SK-N-SH (cell line): ENCODE data around the gene DGAT2. TPM values are rescaled to one million over a fixed set of nuclear protein-coding genes. Genes with fewer than 3 reads are reported as not detected.

ENCODE experiments used
- CTCF ChIP-seq: fragments of 200-600 bp; sonication (generic); IDR thresholded peaks from 2 replicates; pipeline ENCODE4 v1.6.1; 2017; ENCODE audit warnings: antibody characterized with exemption, mild to moderate bottlenecking, moderate library complexity
- EP300 ChIP-seq, 2 experiments: IDR thresholded peaks; 2 replicates each; pipeline versions ENCODE4 v1.4.0 to v1.6.1; 2012; ENCODE audit warnings: borderline replicate concordance in 1 of 2, low read depth in 1 of 2, low read length in 1 of 2
- EZH2phosphoT487 ChIP-seq: fragments of 200-600 bp; sonication (generic); IDR thresholded peaks from 2 replicates; pipeline ENCODE4 v1.6.1; 2017; ENCODE audit warnings: low read depth, mixed run types, mild to moderate bottlenecking, antibody characterized with exemption, moderate library complexity, borderline replicate concordance
- NRF1 ChIP-seq: IDR thresholded peaks from 2 replicates; pipeline ENCODE4 v1.6.1; 2012; ENCODE audit warnings: low read depth, mild to moderate bottlenecking, low read length
- POLR2AphosphoS5 ChIP-seq: IDR thresholded peaks from 2 replicates; pipeline ENCODE4 v1.6.1; 2012; ENCODE audit warnings: low read depth, low read length
- RAD21 ChIP-seq: IDR thresholded peaks from 2 replicates; pipeline ENCODE4 v1.6.1; 2012; ENCODE audit warnings: mild to moderate bottlenecking, low read length
- RCOR1 ChIP-seq: fragments of 150-350 bp; IDR thresholded peaks from 2 replicates; pipeline ENCODE4 v1.6.1; 2017; ENCODE audit warnings: antibody characterized with exemption, low read length
- RXRA ChIP-seq: IDR thresholded peaks from 2 replicates; pipeline ENCODE4 v1.4.0; 2012; ENCODE audit warnings: low read depth, mild to moderate bottlenecking, borderline replicate concordance
- TCF12 ChIP-seq: IDR thresholded peaks from 2 replicates; pipeline ENCODE4 v1.4.0; 2012
- YY1 ChIP-seq: IDR thresholded peaks from 2 replicates; pipeline ENCODE4 v1.4.0; 2012; ENCODE audit warnings: low read depth, mild to moderate bottlenecking
- polyA plus RNA-seq, 3 experiments: library from polyadenylated mRNA; depleted of rRNA; stranded (reverse); fragments of >200 nt; gene quantifications; 2 replicates each; pipeline ENCODE4 v1.2.3, GENCODE V29; 2012
- TF ChIP-seq, protein P1 (sequence below): IDR thresholded peaks from 2 replicates; pipeline ENCODE4; 2012
- TF ChIP-seq, protein P2 (sequence below): fragments of 150-350 bp; IDR thresholded peaks from 2 replicates; pipeline ENCODE4 v1.6.1; 2017; ENCODE audit warnings: antibody characterized with exemption, low read length, low read depth, borderline replicate concordance
- TF ChIP-seq, protein P3 (sequence below): fragments of 150-350 bp; IDR thresholded peaks from 2 replicates; pipeline ENCODE4 v1.6.1; 2016; ENCODE audit warnings: mild to moderate bottlenecking, low read depth, low read length
- TF ChIP-seq, protein P4 (sequence below): IDR thresholded peaks from 2 replicates; pipeline ENCODE4 v1.6.1; 2012; ENCODE audit warnings: mild to moderate bottlenecking, low read depth, low read length, moderate library complexity

The DGAT2 gene
- polyA plus RNA-seq, 1 of the 3 experiments (the other 2 are of a cell fraction): 1.4 TPM

- TF ChIP-seq, protein P1, sequence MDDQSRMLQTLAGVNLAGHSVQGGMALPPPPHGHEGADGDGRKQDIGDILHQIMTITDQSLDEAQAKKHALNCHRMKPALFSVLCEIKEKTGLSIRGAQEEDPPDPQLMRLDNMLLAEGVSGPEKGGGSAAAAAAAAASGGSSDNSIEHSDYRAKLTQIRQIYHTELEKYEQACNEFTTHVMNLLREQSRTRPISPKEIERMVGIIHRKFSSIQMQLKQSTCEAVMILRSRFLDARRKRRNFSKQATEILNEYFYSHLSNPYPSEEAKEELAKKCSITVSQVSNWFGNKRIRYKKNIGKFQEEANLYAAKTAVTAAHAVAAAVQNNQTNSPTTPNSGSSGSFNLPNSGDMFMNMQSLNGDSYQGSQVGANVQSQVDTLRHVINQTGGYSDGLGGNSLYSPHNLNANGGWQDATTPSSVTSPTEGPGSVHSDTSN: peak; percentile 99
- TF ChIP-seq, protein P2, sequence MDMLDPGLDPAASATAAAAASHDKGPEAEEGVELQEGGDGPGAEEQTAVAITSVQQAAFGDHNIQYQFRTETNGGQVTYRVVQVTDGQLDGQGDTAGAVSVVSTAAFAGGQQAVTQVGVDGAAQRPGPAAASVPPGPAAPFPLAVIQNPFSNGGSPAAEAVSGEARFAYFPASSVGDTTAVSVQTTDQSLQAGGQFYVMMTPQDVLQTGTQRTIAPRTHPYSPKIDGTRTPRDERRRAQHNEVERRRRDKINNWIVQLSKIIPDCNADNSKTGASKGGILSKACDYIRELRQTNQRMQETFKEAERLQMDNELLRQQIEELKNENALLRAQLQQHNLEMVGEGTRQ: peak; percentile 99
- TF ChIP-seq RCOR1: 0 out of 2 replicates have a peak, but pooled peaks have one; percentile 63
- TF ChIP-seq RAD21: no peak
- TF ChIP-seq, protein P3, sequence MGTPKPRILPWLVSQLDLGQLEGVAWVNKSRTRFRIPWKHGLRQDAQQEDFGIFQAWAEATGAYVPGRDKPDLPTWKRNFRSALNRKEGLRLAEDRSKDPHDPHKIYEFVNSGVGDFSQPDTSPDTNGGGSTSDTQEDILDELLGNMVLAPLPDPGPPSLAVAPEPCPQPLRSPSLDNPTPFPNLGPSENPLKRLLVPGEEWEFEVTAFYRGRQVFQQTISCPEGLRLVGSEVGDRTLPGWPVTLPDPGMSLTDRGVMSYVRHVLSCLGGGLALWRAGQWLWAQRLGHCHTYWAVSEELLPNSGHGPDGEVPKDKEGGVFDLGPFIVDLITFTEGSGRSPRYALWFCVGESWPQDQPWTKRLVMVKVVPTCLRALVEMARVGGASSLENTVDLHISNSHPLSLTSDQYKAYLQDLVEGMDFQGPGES: peak; percentile 90
- peak; percentile 55; the same call in 1 of the 2 replicates for TF ChIP-seq POLR2AphosphoS5
- TF ChIP-seq NRF1: 0 out of 2 replicates have a peak, but pooled peaks have one; percentile 17
- TF ChIP-seq, protein P4, sequence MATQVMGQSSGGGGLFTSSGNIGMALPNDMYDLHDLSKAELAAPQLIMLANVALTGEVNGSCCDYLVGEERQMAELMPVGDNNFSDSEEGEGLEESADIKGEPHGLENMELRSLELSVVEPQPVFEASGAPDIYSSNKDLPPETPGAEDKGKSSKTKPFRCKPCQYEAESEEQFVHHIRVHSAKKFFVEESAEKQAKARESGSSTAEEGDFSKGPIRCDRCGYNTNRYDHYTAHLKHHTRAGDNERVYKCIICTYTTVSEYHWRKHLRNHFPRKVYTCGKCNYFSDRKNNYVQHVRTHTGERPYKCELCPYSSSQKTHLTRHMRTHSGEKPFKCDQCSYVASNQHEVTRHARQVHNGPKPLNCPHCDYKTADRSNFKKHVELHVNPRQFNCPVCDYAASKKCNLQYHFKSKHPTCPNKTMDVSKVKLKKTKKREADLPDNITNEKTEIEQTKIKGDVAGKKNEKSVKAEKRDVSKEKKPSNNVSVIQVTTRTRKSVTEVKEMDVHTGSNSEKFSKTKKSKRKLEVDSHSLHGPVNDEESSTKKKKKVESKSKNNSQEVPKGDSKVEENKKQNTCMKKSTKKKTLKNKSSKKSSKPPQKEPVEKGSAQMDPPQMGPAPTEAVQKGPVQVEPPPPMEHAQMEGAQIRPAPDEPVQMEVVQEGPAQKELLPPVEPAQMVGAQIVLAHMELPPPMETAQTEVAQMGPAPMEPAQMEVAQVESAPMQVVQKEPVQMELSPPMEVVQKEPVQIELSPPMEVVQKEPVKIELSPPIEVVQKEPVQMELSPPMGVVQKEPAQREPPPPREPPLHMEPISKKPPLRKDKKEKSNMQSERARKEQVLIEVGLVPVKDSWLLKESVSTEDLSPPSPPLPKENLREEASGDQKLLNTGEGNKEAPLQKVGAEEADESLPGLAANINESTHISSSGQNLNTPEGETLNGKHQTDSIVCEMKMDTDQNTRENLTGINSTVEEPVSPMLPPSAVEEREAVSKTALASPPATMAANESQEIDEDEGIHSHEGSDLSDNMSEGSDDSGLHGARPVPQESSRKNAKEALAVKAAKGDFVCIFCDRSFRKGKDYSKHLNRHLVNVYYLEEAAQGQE: no peak
- TF ChIP-seq EZH2phosphoT487: no peak
- no peak for TF ChIP-seq EP300 (IDR thresholded peaks at IDR 0.05; ENCODE audit: borderline replicate concordance in 1 of 2, low read depth in 1 of 2, low read length in 1 of 2)
- no peak for TF ChIP-seq RXRA
- TF ChIP-seq CTCF: no peak
- no peak for TF ChIP-seq TCF12
- peak; percentile 70 for TF ChIP-seq YY1
These were observed 46.2 kb downstream of the DGAT2 start, which contains the start of gene UVRAG (continued) for GRCh38 chr11:75814677-75815344.
